GM12873 (cell line): ENCODE data around the gene RALGPS1.

Experiments
- CTCF ChIP-seq: IDR thresholded peaks from 2 replicates; pipeline ENCODE4 v1.5.1; 2012; ENCODE audit warnings: low read depth, mild to moderate bottlenecking, moderate library complexity, low read length, control low read depth; ENCODE audit not compliant: insufficient read depth; ENCODE audit errors: missing control alignments

RALGPS1 gene

DNA sequence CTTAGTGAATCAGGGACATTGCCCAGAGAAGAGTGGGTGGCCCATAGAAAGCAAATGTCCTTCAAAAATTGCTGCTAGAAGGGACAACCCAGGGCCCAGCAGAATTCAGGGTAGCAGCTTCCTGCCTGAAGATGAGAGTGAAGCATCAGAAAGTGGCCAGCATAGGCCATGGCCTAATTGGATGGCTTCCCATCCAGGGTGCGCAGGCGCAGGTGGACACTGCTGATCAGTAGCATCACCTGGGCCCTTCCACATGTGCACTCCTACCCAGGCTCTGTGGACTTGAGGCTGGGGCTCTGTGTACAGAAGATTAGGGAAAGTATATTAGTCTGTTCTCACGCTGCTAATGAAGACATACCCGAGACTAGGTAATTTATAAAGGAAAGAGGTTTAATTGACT is 291.4 kb downstream of the RALGPS1 start:
- no peak for TF ChIP-seq CTCF

DNA sequence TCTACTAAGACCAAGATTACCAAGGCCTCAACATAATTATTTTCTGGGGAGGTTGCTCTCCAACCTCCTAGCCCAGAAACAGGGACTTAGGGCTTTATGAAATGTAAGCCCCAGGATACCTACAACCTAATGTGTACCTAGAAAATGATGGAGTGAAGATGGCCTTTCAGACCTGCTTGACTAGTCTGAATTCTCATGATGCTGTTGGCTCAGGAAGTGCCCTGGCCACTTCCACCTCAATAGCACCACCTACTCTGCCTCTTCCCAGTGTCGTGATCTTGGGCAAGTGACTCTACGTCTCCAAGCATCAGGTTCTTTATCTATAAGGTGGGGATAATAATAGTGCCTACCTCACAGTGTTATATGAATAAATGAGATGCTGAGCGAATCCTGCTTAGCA is 292.1 kb downstream of the RALGPS1 start:
- TF ChIP-seq CTCF = no peak

GRCh38 chr9:127207734-127208410 is 293.3 kb downstream of the RALGPS1 start:
- no peak for TF ChIP-seq CTCF

GRCh38 chr9:127208416-127208815 is 293.8 kb downstream of the RALGPS1 start:
- TF ChIP-seq CTCF = no peak

GRCh38 chr9:127209220-127209619 is 294.6 kb downstream of the RALGPS1 start:
- no peak for TF ChIP-seq CTCF

DNA sequence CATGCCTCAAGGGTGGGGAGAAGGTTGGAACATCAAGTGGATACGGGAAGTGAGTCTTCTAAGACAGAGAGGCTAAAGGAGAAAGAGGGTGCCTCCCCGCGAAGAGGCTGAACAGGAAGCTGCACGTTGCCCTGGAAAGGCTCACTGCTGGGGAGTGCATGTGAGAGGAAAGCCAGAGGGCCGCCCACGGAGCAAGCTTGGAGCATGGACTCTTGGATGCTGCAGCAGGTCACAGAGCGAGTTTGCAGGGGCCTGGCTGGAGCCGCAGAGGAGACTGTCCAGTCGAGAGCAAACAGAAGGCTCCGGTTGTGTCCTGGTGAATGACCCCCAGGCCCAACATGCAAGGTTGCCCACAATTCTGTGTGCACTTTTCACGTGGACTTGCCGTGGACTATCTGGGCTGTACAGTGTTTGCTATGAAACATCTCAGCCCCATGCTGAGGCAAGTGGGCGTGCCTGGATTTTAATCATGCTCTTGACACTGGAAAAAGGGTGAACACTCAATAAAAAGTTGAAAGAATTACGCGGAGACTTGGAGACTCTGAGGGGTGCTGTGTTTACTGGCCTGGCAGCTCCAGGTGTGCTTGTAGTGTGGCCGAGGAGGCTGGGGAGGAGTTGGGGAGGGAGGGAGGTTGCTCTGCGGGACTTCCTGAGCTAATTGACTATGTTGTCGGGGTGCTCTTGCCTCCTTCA is 295.5 kb downstream of the RALGPS1 start:
- TF ChIP-seq CTCF = no peak

DNA sequence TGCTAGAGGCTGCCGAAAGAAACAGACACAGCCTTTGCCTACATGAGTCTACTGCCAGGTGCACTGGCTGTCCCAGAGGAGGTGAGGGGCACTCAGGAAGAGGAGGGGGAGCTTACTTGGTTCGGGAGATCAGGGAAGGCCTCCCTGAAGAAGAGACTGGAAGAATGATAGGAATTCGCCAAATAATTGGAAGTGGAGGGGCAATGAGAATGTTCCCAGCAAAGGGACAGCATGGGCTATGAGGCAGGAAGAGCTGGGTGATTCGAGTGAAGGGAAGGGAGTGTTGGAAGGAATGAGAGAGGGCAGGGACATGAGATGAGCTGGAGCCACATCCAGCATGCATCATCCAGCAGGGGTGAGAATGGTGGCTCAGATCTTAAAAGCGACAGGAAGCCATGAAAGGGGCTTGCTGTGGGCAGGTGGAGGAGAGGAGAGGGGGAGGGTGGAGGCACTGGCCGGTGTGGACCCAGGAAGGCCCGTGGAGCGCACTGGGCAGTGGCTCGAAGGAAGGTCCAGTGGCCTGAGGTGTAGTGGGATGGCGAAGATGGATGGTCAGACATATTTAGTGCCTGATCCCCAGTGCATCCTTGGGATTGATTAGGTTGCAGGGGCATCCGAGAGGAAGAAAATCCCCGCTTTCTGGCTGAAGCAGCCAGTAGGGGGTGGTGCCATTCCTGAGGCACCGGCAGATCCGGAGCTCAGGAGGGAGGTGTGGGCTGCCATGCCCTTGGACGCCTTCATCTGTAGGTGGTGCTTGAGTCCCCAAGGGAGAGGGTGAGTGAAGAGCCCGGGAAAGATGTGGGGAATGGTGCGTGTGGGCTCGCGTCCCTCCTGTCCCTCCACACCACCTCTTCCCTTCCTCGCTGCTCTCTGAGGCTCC is 296.5 kb downstream of the RALGPS1 start:
- no peak for TF ChIP-seq CTCF
